GM12878 (cell line): ENCODE data around the gene NPHS1.

ENCODE experiments used
- BACH1 ChIP-seq: fragments of 450-650 bp; IDR thresholded peaks from 2 replicates; pipeline ENCODE4 v1.6.1; 2017; ENCODE audit warnings: mild to moderate bottlenecking, borderline replicate concordance
- CTCF ChIP-seq, 3 experiments: IDR thresholded peaks in 2 of 3; conservative IDR thresholded peaks in 1 of 3; 2 replicates each; pipeline ENCODE4 v1.5.1; 2011; ENCODE audit warnings: low read depth in 3 of 3, low read length in 3 of 3, mild to moderate bottlenecking in 3 of 3, control low read depth in 2 of 3, moderate library complexity in 2 of 3, inconsistent platforms in 1 of 3, mixed read lengths in 1 of 3; ENCODE audit not compliant: control insufficient read depth in 2 of 3, insufficient read depth in 1 of 3; ENCODE audit errors: extremely low read depth in 1 of 3
- HDAC2 ChIP-seq: fragments of 200-600 bp; sonication (generic); IDR thresholded peaks from 2 replicates; pipeline ENCODE4 v1.6.1; 2017
- MXI1 ChIP-seq: fragments of 150-350 bp; IDR thresholded peaks from 2 replicates; pipeline ENCODE4 v1.6.1; 2011; ENCODE audit warnings: low read depth, mild to moderate bottlenecking, inconsistent platforms, low read length, improper control_type of control experiment
- MYC ChIP-seq: IDR thresholded peaks from 2 replicates; pipeline ENCODE4 v1.6.1; 2011; ENCODE audit warnings: mild to moderate bottlenecking, low read length, moderate library complexity, inconsistent platforms; ENCODE audit not compliant: insufficient read depth, insufficient replicate concordance, insufficient read length, severe bottlenecking
- NBN ChIP-seq: fragments of 450-650 bp; IDR thresholded peaks from 2 replicates; pipeline ENCODE4 v1.6.1; 2016
- POLR2AphosphoS5 ChIP-seq: IDR thresholded peaks from 2 replicates; pipeline ENCODE4 v1.6.1; 2011; ENCODE audit warnings: mild to moderate bottlenecking, low read length, inconsistent platforms
- POU2F2 ChIP-seq: IDR thresholded peaks from 3 replicates; pipeline ENCODE4 v1.6.1; 2011; ENCODE audit warnings: low read depth, mild to moderate bottlenecking, low read length, borderline replicate concordance
- RAD21 ChIP-seq: IDR thresholded peaks from 2 replicates; pipeline ENCODE4 v1.6.1; 2011; ENCODE audit warnings: mild to moderate bottlenecking, low read depth, low read length, moderate library complexity; ENCODE audit not compliant: insufficient read depth
- RAD51 ChIP-seq: fragments of 450-650 bp; IDR thresholded peaks from 2 replicates; pipeline ENCODE4 v1.6.1; 2016; ENCODE audit warnings: moderate library complexity, mild to moderate bottlenecking, inconsistent platforms
- REST ChIP-seq: IDR thresholded peaks from 2 replicates; pipeline ENCODE4 v1.6.1; 2012; ENCODE audit warnings: mild to moderate bottlenecking, low read depth, low read length
- TAF1 ChIP-seq: IDR thresholded peaks from 2 replicates; pipeline ENCODE4 v1.6.1; 2011; ENCODE audit warnings: mild to moderate bottlenecking, low read depth, low read length, borderline replicate concordance
- TCF12 ChIP-seq: IDR thresholded peaks from 2 replicates; pipeline ENCODE4 v1.6.1; 2011; ENCODE audit warnings: low read depth, mild to moderate bottlenecking, low read length
- ZBTB40 ChIP-seq: fragments of 450-650 bp; IDR thresholded peaks from 2 replicates; pipeline ENCODE4 v1.6.1; 2016; ENCODE audit warnings: mild to moderate bottlenecking, moderate library complexity, borderline replicate concordance

- no peak for TF ChIP-seq NBN
- no peak for TF ChIP-seq RAD51
- TF ChIP-seq CTCF (IDR thresholded peaks at IDR 0.05 in 2 of 3, conservative IDR thresholded peaks at IDR 0.05 in 1 of 3; ENCODE audit: control insufficient read depth in 2 of 3, extremely low read depth in 1 of 3, insufficient read depth in 1 of 3, low read depth in 3 of 3, low read length in 3 of 3): no peak
- no peak for TF ChIP-seq RAD21
- no peak for TF ChIP-seq MYC
- TF ChIP-seq ZBTB40: no peak
- no peak for TF ChIP-seq BACH1
- TF ChIP-seq TCF12: no peak
- no peak for TF ChIP-seq POLR2AphosphoS5
- no peak for TF ChIP-seq HDAC2
- TF ChIP-seq POU2F2: no peak
- no peak for TF ChIP-seq TAF1
- TF ChIP-seq MXI1: no peak
- TF ChIP-seq REST: no peak
Observed at GRCh38 chr19:35872180-35872579, 19.9 kb upstream of the NPHS1 start.
